GM12878 (cell line): ENCODE results near the gene ATP6V0C. TPM values are rescaled to one million over a fixed set of nuclear protein-coding genes. Genes with fewer than 3 reads are reported as not detected.
A peak's percentile ranks its signal among the peaks of the same experiment; 100 is the strongest.

Experiments used
- BCL11A ChIP-seq: IDR thresholded peaks from 2 replicates; pipeline ENCODE4 v1.6.1; 2011; ENCODE audit warnings: low read depth, low read length
- FOS ChIP-seq: IDR thresholded peaks from 3 replicates; pipeline ENCODE4 v1.6.1; 2011; ENCODE audit warnings: borderline replicate concordance; ENCODE audit not compliant: insufficient read length; ENCODE audit errors: extremely low read depth
- GABPA ChIP-seq: IDR thresholded peaks from 2 replicates; pipeline ENCODE4 v1.6.1; 2014; ENCODE audit warnings: antibody characterized with exemption, low read depth, mild to moderate bottlenecking, inconsistent platforms
- GATAD2B ChIP-seq: fragments of 450-650 bp; conservative IDR thresholded peaks from 2 replicates; pipeline ENCODE4 v1.6.1; 2017; ENCODE audit warnings: low read depth, mild to moderate bottlenecking, moderate library complexity
- HCFC1 ChIP-seq: fragments of 150-350 bp; IDR thresholded peaks from 2 replicates; pipeline ENCODE4 v1.6.1; 2014; ENCODE audit warnings: low read length
- HDAC6 ChIP-seq: fragments of 200-600 bp; sonication (generic); IDR thresholded peaks from one replicate; pipeline ENCODE4 v1.8.0; 2017; ENCODE audit warnings: antibody characterized with exemption; ENCODE audit not compliant: unreplicated experiment
- MTA3 ChIP-seq: IDR thresholded peaks from 2 replicates; pipeline ENCODE4 v1.6.1; 2012; ENCODE audit warnings: low read length, inconsistent platforms, borderline replicate concordance
- NFYA ChIP-seq: IDR thresholded peaks from 2 replicates; pipeline ENCODE4 v1.6.1; 2011; ENCODE audit warnings: low read depth, mild to moderate bottlenecking, low read length, improper control_type of control experiment, borderline replicate concordance
- NR2F1 ChIP-seq: fragments of 450-650 bp; conservative IDR thresholded peaks from 2 replicates; pipeline ENCODE4 v1.6.1; 2017; ENCODE audit warnings: mild to moderate bottlenecking
- PAX8 ChIP-seq: fragments of 450-650 bp; IDR thresholded peaks from 2 replicates; pipeline ENCODE4 v1.6.1; 2017; ENCODE audit warnings: mild to moderate bottlenecking, moderate library complexity
- POLR2A ChIP-seq: IDR thresholded peaks from 2 replicates; pipeline ENCODE4 v1.6.1; 2011; ENCODE audit warnings: low read depth, mild to moderate bottlenecking, low read length
- POLR2AphosphoS2 ChIP-seq: IDR thresholded peaks from 2 replicates; pipeline ENCODE4 v1.6.1; 2011; ENCODE audit warnings: low read depth, mild to moderate bottlenecking, low read length, improper control_type of control experiment, moderate library complexity
- POLR2AphosphoS5 ChIP-seq: IDR thresholded peaks from 2 replicates; pipeline ENCODE4 v1.6.1; 2011; ENCODE audit warnings: mild to moderate bottlenecking, low read length, inconsistent platforms
- RCOR1 ChIP-seq: conservative IDR thresholded peaks from 2 replicates; pipeline ENCODE4 v1.6.1; 2012; ENCODE audit warnings: low read depth, low read length, improper control_type of control experiment
- SMC3 ChIP-seq: IDR thresholded peaks from 2 replicates; pipeline ENCODE4 v1.6.1; 2011; ENCODE audit warnings: low read length, improper control_type of control experiment, borderline replicate concordance
- SP1 ChIP-seq: IDR thresholded peaks from one replicate; pipeline ENCODE4 v1.6.1; 2011; ENCODE audit warnings: low read depth, low read length
- SREBF2 ChIP-seq: IDR thresholded peaks from 2 replicates; pipeline ENCODE4 v1.6.1; 2012; ENCODE audit warnings: mild to moderate bottlenecking, low read length
- STAT3 ChIP-seq: IDR thresholded peaks from 2 replicates; pipeline ENCODE4 v1.6.1; 2011; ENCODE audit warnings: low read depth, low read length, improper control_type of control experiment
- SUZ12 ChIP-seq: fragments of 200-600 bp; sonication (generic); IDR thresholded peaks from one replicate; pipeline ENCODE4 v1.6.1; 2018; ENCODE audit warnings: antibody characterized with exemption, mild to moderate bottlenecking; ENCODE audit not compliant: unreplicated experiment
- WRNIP1 ChIP-seq: IDR thresholded peaks from 2 replicates; pipeline ENCODE4 v1.6.1; 2011; ENCODE audit warnings: low read depth, low read length, improper control_type of control experiment, borderline replicate concordance
- polyA plus RNA-seq, 11 experiments: library from polyadenylated mRNA; depleted of rRNA in 4 of 11; unstranded in 6 of 11; stranded (reverse) in 5 of 11; fragments of >200 nt; fragmentation: Nextera tagmentation in 4 of 11; fragmentation: Illumina TruSeq in 1 of 11; extraction: Ambion mirVana in 4 of 11; extraction: Trizol in 1 of 11; gene quantifications; 1 replicate in 1 of 11; 2 replicates in 10 of 11; pipeline versions ENCODE4 v1.2.1 to v1.2.3, GENCODE V29; 2011 to 2016; ENCODE audit warnings: inconsistent platforms in 2 of 11, missing spikeins in 2 of 11, low read depth in 1 of 11
- total RNA-seq, 4 experiments: library from RNA; depleted of rRNA in 3 of 4; stranded (reverse); fragments of >200 nt in 3 of 4; fragmentation: Illumina TruSeq in 1 of 4; extraction: Trizol in 1 of 4; gene quantifications; 2 replicates each; pipeline versions ENCODE4 v1.2.1 to v1.2.3, GENCODE V29; 2013 to 2021
- TF ChIP-seq, protein P1 (sequence below): fragments of 450-650 bp; conservative IDR thresholded peaks from 2 replicates; pipeline ENCODE4 v1.6.1; 2017; ENCODE audit warnings: mild to moderate bottlenecking, moderate library complexity
- TF ChIP-seq, protein P2 (sequence below): fragments of 450-650 bp; IDR thresholded peaks from 2 replicates; pipeline ENCODE4 v1.6.1; 2018; ENCODE audit warnings: borderline replicate concordance, mild to moderate bottlenecking; ENCODE audit not compliant: partially characterized antibody
- TF ChIP-seq, protein P3 (sequence below): fragments of 450-650 bp; IDR thresholded peaks from 2 replicates; pipeline ENCODE4 v1.6.1; 2017; ENCODE audit warnings: mild to moderate bottlenecking, moderate library complexity

The ATP6V0C gene
- total and polyA plus RNA-seq, 10 of the 15 experiments (the other 5 are each of a cell fraction or from before 2014, with no cell fraction given) = 2.4 to 135 (median 18.4) TPM

DNA sequence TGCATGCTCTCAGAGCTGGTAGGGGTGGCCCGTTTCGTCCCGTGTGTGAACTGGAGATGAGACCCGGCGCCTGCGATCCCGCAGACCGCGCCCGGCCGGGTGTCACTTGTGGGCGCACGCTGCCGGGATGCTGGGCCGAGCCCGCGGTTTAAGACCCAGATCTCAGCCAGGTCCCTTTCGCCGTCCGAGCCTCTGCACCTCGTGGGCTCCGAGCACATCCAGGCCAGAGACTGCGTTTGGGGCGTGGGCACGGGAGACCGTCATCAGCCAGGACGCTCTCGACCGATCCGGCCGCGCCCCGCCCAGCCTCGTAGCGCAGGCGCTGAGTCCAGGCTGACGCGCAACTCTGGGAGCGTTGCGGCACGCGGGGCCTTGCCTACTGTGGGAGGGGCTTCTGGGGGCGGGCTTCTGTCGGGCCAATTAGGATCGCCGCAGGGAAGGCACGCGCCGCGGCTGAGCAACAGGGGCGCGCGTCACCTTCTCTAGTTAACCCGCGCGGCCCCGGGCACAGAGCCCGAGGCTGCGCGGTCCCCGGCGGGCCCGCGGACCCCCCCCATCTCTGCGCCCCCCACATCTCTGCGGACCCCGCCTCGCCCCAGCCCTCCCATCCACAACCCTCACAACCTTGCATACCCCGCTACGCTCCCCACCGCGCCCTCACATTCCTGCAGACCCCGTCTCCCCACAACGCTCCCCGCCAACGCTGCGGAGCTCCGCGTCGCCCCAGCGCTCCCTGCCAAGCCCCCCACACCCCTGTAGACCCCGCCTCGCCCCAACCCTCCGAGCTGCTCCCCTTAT lies 18.1 kb downstream of the ATP6V0C start (continued):
- TF ChIP-seq MTA3 = peak; percentile 22; the same call in 1 of the 2 replicates
- TF ChIP-seq SUZ12 = no peak
- TF ChIP-seq GABPA = no peak
- TF ChIP-seq, protein P1, sequence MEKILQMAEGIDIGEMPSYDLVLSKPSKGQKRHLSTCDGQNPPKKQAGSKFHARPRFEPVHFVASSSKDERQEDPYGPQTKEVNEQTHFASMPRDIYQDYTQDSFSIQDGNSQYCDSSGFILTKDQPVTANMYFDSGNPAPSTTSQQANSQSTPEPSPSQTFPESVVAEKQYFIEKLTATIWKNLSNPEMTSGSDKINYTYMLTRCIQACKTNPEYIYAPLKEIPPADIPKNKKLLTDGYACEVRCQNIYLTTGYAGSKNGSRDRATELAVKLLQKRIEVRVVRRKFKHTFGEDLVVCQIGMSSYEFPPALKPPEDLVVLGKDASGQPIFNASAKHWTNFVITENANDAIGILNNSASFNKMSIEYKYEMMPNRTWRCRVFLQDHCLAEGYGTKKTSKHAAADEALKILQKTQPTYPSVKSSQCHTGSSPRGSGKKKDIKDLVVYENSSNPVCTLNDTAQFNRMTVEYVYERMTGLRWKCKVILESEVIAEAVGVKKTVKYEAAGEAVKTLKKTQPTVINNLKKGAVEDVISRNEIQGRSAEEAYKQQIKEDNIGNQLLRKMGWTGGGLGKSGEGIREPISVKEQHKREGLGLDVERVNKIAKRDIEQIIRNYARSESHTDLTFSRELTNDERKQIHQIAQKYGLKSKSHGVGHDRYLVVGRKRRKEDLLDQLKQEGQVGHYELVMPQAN = peak; percentile 61; the same call in 1 of the 2 replicates
- TF ChIP-seq POLR2AphosphoS5 = peak; percentile 65; the same call in 1 of the 2 replicates
- no peak for TF ChIP-seq RCOR1
- TF ChIP-seq NFYA = no peak
- TF ChIP-seq GATAD2B = 0 out of 2 replicates have a peak, but pooled peaks have one; percentile 55
- no peak for TF ChIP-seq FOS
- TF ChIP-seq SMC3 = no peak
- no peak for TF ChIP-seq HDAC6
- TF ChIP-seq SP1 = peak; percentile 73
- TF ChIP-seq BCL11A = no peak
- peak; percentile 61 for TF ChIP-seq POLR2AphosphoS2
- TF ChIP-seq WRNIP1 = no peak
- no peak for TF ChIP-seq STAT3
- TF ChIP-seq NR2F1 = no peak
- peak; percentile 86 for TF ChIP-seq POLR2A
- no peak for TF ChIP-seq HCFC1
- TF ChIP-seq, protein P2, sequence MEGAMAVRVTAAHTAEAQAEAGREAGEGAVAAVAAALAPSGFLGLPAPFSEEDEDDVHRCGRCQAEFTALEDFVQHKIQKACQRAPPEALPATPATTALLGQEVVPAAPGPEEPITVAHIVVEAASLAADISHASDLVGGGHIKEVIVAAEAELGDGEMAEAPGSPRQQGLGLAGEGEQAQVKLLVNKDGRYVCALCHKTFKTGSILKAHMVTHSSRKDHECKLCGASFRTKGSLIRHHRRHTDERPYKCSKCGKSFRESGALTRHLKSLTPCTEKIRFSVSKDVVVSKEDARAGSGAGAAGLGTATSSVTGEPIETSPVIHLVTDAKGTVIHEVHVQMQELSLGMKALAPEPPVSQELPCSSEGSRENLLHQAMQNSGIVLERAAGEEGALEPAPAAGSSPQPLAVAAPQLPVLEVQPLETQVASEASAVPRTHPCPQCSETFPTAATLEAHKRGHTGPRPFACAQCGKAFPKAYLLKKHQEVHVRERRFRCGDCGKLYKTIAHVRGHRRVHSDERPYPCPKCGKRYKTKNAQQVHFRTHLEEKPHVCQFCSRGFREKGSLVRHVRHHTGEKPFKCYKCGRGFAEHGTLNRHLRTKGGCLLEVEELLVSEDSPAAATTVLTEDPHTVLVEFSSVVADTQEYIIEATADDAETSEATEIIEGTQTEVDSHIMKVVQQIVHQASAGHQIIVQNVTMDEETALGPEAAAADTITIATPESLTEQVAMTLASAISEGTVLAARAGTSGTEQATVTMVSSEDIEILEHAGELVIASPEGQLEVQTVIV = no peak
- TF ChIP-seq, protein P3, sequence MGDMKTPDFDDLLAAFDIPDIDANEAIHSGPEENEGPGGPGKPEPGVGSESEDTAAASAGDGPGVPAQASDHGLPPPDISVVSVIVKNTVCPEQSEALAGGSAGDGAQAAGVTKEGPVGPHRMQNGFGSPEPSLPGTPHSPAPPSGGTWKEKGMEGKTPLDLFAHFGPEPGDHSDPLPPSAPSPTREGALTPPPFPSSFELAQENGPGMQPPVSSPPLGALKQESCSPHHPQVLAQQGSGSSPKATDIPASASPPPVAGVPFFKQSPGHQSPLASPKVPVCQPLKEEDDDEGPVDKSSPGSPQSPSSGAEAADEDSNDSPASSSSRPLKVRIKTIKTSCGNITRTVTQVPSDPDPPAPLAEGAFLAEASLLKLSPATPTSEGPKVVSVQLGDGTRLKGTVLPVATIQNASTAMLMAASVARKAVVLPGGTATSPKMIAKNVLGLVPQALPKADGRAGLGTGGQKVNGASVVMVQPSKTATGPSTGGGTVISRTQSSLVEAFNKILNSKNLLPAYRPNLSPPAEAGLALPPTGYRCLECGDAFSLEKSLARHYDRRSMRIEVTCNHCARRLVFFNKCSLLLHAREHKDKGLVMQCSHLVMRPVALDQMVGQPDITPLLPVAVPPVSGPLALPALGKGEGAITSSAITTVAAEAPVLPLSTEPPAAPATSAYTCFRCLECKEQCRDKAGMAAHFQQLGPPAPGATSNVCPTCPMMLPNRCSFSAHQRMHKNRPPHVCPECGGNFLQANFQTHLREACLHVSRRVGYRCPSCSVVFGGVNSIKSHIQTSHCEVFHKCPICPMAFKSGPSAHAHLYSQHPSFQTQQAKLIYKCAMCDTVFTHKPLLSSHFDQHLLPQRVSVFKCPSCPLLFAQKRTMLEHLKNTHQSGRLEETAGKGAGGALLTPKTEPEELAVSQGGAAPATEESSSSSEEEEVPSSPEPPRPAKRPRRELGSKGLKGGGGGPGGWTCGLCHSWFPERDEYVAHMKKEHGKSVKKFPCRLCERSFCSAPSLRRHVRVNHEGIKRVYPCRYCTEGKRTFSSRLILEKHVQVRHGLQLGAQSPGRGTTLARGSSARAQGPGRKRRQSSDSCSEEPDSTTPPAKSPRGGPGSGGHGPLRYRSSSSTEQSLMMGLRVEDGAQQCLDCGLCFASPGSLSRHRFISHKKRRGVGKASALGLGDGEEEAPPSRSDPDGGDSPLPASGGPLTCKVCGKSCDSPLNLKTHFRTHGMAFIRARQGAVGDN = peak; percentile 89
- TF ChIP-seq PAX8 = no peak
- TF ChIP-seq SREBF2 = no peak
